T-cell (primary cell): ENCODE measurements around the gene LRTM2. TPM values are rescaled to one million over a fixed set of nuclear protein-coding genes. Genes with fewer than 3 reads are reported as not detected.
A peak's percentile ranks its signal among the peaks of the same experiment; 100 is the strongest.

Source experiments
- ATAC-seq, 4 experiments: fragments of 200-7000 bp in 3 of 4; fragments of 150-1000 bp in 1 of 4; cut with Tn5 transposase; replicated peaks in 1 of 4; 1 replicate in 3 of 4; 2 replicates in 1 of 4; pipeline ENCODE4 v1.10.0; 2021; ENCODE audit warnings: moderate library complexity in 3 of 4, mild to moderate bottlenecking in 2 of 4, moderate number of reproducible peaks in 1 of 4
- CTCF ChIA-PET, 2 donors: fragments of 300-600 bp; sonication (Branson Sonifier 250); formaldehyde crosslinking; loops; one replicate each; lab custom pipeline; 2022; ENCODE audit warnings: antibody characterized with exemption in 2 of 2; lab: Charles Lee
- POLR2A ChIA-PET, 2 donors: fragments of 300-600 bp; sonication (Branson Sonifier 250); formaldehyde crosslinking; loops; one replicate each; lab custom pipeline; 2022; ENCODE audit warnings: antibody characterized with exemption in 2 of 2; lab: Charles Lee
- DNase-seq, 35 experiments: peaks; one replicate each; pipeline versions ENCODE4 v3.0.0 to v3.0.0-alpha.2; 2013 to 2023
- H3K27ac ChIP-seq: one replicate; pipeline ENCODE4 v1.5.1; 2013; ENCODE audit warnings: low read length
- H3K27me3 ChIP-seq, 2 experiments: replicated peaks in 1 of 2; 1 replicate in 1 of 2; 2 replicates in 1 of 2; pipeline versions ENCODE4 v1.6.1 to v1.7.0; 2013; ENCODE audit warnings: low read length in 1 of 2, mixed read lengths in 1 of 2; ENCODE audit not compliant: control insufficient read depth in 2 of 2, insufficient read depth in 2 of 2; ENCODE audit errors: extremely low read depth in 1 of 2
- H3K36me3 ChIP-seq, 2 donors: 1 replicate in 1 of 2; 2 replicates in 1 of 2; pipeline versions ENCODE4 v1.6.1 to v1.7.0; 2013; ENCODE audit warnings: low read length in 1 of 2; ENCODE audit not compliant: control insufficient read depth in 2 of 2, insufficient read depth in 1 of 2; ENCODE audit errors: extremely low read depth in 1 of 2
- H3K4me1 ChIP-seq, 2 experiments: 1 replicate in 1 of 2; 2 replicates in 1 of 2; pipeline versions ENCODE4 v1.6.1 to v1.7.0; 2013; ENCODE audit warnings: low read length in 2 of 2, mixed read lengths in 1 of 2; ENCODE audit not compliant: insufficient read depth in 2 of 2, control insufficient read depth in 1 of 2; ENCODE audit errors: extremely low read depth in 1 of 2
- H3K4me3 ChIP-seq, 2 donors: 1 replicate in 1 of 2; 2 replicates in 1 of 2; pipeline versions ENCODE4 v1.5.1 to v1.7.0; 2013; ENCODE audit warnings: mild to moderate bottlenecking in 2 of 2, low read length in 1 of 2, moderate library complexity in 1 of 2; ENCODE audit not compliant: control insufficient read depth in 1 of 2; ENCODE audit errors: extremely low read depth in 1 of 2
- H3K9me3 ChIP-seq: 2 replicates; pipeline ENCODE4 v1.7.0; 2013
- H3K27ac Mint-ChIP-seq, 2 donors: one replicate each; pipeline ENCODE4 v1.8.0; 2020 to 2021; ENCODE audit warnings: mild to moderate bottlenecking in 2 of 2, mixed read lengths in 2 of 2
- H3K27me3 Mint-ChIP-seq, 2 donors: one replicate each; pipeline ENCODE4 v1.8.0; 2021 to 2022; ENCODE audit warnings: mixed read lengths in 2 of 2
- H3K36me3 Mint-ChIP-seq: one replicate; pipeline ENCODE4 v1.8.0; 2021; ENCODE audit warnings: mixed read lengths
- H3K4me1 Mint-ChIP-seq, 3 donors: one replicate each; pipeline ENCODE4 v1.8.0; 2020 to 2022; ENCODE audit warnings: mixed read lengths in 3 of 3, mild to moderate bottlenecking in 1 of 3
- H3K4me3 Mint-ChIP-seq, 3 donors: one replicate each; pipeline ENCODE4 v1.8.0; 2020 to 2022; ENCODE audit warnings: mild to moderate bottlenecking in 3 of 3, mixed read lengths in 3 of 3, moderate library complexity in 3 of 3
- H3K9me3 Mint-ChIP-seq, 3 donors: one replicate each; pipeline ENCODE4 v1.8.0; 2020 to 2022; ENCODE audit warnings: mixed read lengths in 3 of 3
- WGBS: methylation state at CpG from one replicate; pipeline ENCODE4 v1.1.5; 2013; ENCODE audit warnings: missing lambda C conversion rate; ENCODE audit not compliant: insufficient coverage; 5-methylcytosine and 5-hydroxymethylcytosine counted together
- total RNA-seq, 35 experiments: library from RNA in 6 of 35; stranded (reverse) in 6 of 35; fragments of 120-200 nt in 1 of 35; gene quantifications; one replicate each; pipeline versions ENCODE4 v1.2.1 to v1.2.4 and lab custom pipeline; 2013 to 2026

Gene LRTM2
- total RNA-seq (not detected), total RNA-seq (lab: John Stamatoyannopoulos, UW) (0 to 0.13 (median 0.04) reads per million in 29 experiments)
- not detected for total RNA-seq (2013)

- CTCF ChIA-PET, result no interaction called here
- Mint-ChIP-seq H3K4me3 (no peak within 1 kb of the TSS), H3K36me3 (no peaks in the 10 kb centered on the region), H3K27me3 (peaks cover 22 to 39% of the 10 kb centered on the region in 2 donors), H3K9me3 (no peaks in the 10 kb centered on the region), H3K4me1 (peaks cover 0 to 6% (median 2%) of the 10 kb centered on the region in 3 donors), H3K27ac (no peak within 1 kb of the TSS)
- Histone ChIP-seq H3K4me3 (no peak within 1 kb of the TSS), H3K4me1 (peaks cover 0 to 4% of the 10 kb centered on the region in 2 experiments), H3K27me3 (peaks cover 0 to 56% of the 10 kb centered on the region in 2 experiments), H3K27ac (no peak within 1 kb of the TSS), H3K36me3 (no peaks in the 10 kb centered on the region), H3K9me3 (no peaks in the 10 kb centered on the region)
- no peak for DNase-seq
- 14% methylated on average over 24 of the region's 34 CpGs for WGBS
- POLR2A ChIA-PET, result no interaction called here
- ATAC-seq, result no peak
These were observed at the start of gene LRTM2 for GRCh38 chr12:1820191-1820895. TSS of gene LRTM2 (plus strand) at chr12:1820565. CDS start at chr12:1828149, 7,584 bp downstream.

- ChIA-PET POLR2A (no interaction called here), CTCF (no interaction called here)
- Mint-ChIP-seq H3K4me1 (peaks cover 7 to 16% (median 7%) of the 10 kb centered on the region in 3 donors), H3K36me3 (peaks cover 35% of the 10 kb centered on the region), H3K27ac (no peak overlapping the region), H3K9me3 (no peaks in the 10 kb centered on the region), H3K27me3 (no peaks in the 10 kb centered on the region), H3K4me3 (no peak overlapping the region)
- ATAC-seq (no peak), DNase-seq (no peak)
- peaks cover 0 to 24% of the 10 kb centered on the region in 2 donors for H3K36me3 ChIP-seq
- no peak overlapping the region for H3K27ac ChIP-seq
- H3K4me1 ChIP-seq, result no peaks in the 10 kb centered on the region
- H3K4me3 ChIP-seq, result no peak overlapping the region
- H3K27me3 ChIP-seq, result no peaks in the 10 kb centered on the region
- 100% methylated on average over 1 of the region's 4 CpGs for WGBS
- H3K9me3 ChIP-seq, result no peaks in the 10 kb centered on the region
These were observed 46.3 kb upstream of the LRTM2 start for GRCh38 chr12:1773937-1774655.

- H3K27me3 Mint-ChIP-seq, result no peaks in the 10 kb centered on the region
- ChIA-PET POLR2A (interaction anchor here in 1 of 2 donors (0.6 kb wide), 1 partner anchor 806 kb away, joined by 4 read pairs; no protein-coding TSS in a partner anchor), CTCF (no interaction called here)
- peak overlapping the region; percentile 3 to 4 for H3K27ac Mint-ChIP-seq
- H3K4me1 Mint-ChIP-seq, result peaks cover 2 to 15% (median 7%) of the 10 kb centered on the region in 3 donors
- H3K27ac ChIP-seq, result no peak overlapping the region
- H3K4me3 Mint-ChIP-seq, result no peak overlapping the region
- H3K4me3 ChIP-seq, result no peak overlapping the region
- H3K36me3 Mint-ChIP-seq, result peaks cover 42% of the 10 kb centered on the region
- H3K27me3 ChIP-seq, result no peaks in the 10 kb centered on the region
- H3K36me3 ChIP-seq, result peaks cover 0 to 37% of the 10 kb centered on the region in 2 donors
- no peak for DNase-seq
- WGBS, result 93% methylated on average over 3 of the region's 4 CpGs
- no peak for ATAC-seq
- no peaks in the 10 kb centered on the region for H3K9me3 Mint-ChIP-seq
- no peaks in the 10 kb centered on the region for H3K4me1 ChIP-seq
- H3K9me3 ChIP-seq, result no peaks in the 10 kb centered on the region
These were observed 44.0 kb upstream of the LRTM2 start for GRCh38 chr12:1776170-1776921.

- H3K36me3 ChIP-seq, result peaks cover 0 to 37% of the 10 kb centered on the region in 2 donors
- H3K4me3 ChIP-seq, result no peak overlapping the region
- H3K9me3 ChIP-seq, result no peaks in the 10 kb centered on the region
- POLR2A ChIA-PET, result no interaction called here
- ATAC-seq (no peak), DNase-seq (no peak)
- H3K4me1 ChIP-seq, result no peaks in the 10 kb centered on the region
- H3K27ac Mint-ChIP-seq, result no peak overlapping the region
- no peaks in the 10 kb centered on the region for H3K27me3 ChIP-seq
- no peak overlapping the region for H3K4me3 Mint-ChIP-seq
- H3K36me3 Mint-ChIP-seq, result peaks cover 40% of the 10 kb centered on the region
- H3K27me3 Mint-ChIP-seq, result no peaks in the 10 kb centered on the region
- H3K9me3 Mint-ChIP-seq, result no peaks in the 10 kb centered on the region
- CTCF ChIA-PET, result no interaction called here
- H3K4me1 Mint-ChIP-seq, result peaks cover 0 to 13% (median 7%) of the 10 kb centered on the region in 3 donors
- WGBS, result no CpG with 5 or more reads among the region's 5 CpGs
- no peak overlapping the region for H3K27ac ChIP-seq
These were observed 42.6 kb upstream of the LRTM2 start for GRCh38 chr12:1777798-1778197.

GRCh38 chr12:1778911-1779310 is 41.5 kb upstream of the LRTM2 start:
- H3K27ac ChIP-seq, result no peak overlapping the region
- ChIA-PET POLR2A (no interaction called here), CTCF (interaction anchor here in 1 of 2 donors (0.6 kb wide), 1 partner anchor 144 kb away, joined by 3 read pairs; no protein-coding TSS in a partner anchor)
- Mint-ChIP-seq H3K9me3 (no peaks in the 10 kb centered on the region), H3K27me3 (no peaks in the 10 kb centered on the region), H3K27ac (no peak overlapping the region), H3K36me3 (peaks cover 37% of the 10 kb centered on the region), H3K4me3 (no peak overlapping the region), H3K4me1 (peaks cover 0 to 13% (median 7%) of the 10 kb centered on the region in 3 donors)
- WGBS, result no CpG with 5 or more reads among the region's 4 CpGs
- DNase-seq (no peak), ATAC-seq (no peak)
- H3K4me3 ChIP-seq, result no peak overlapping the region
- H3K27me3 ChIP-seq, result no peaks in the 10 kb centered on the region
- no peaks in the 10 kb centered on the region for H3K9me3 ChIP-seq
- no peaks in the 10 kb centered on the region for H3K4me1 ChIP-seq
- peaks cover 0 to 35% of the 10 kb centered on the region in 2 donors for H3K36me3 ChIP-seq

GRCh38 chr12:1779783-1780182 is 40.6 kb upstream of the LRTM2 start:
- Mint-ChIP-seq H3K27ac (no peak overlapping the region), H3K36me3 (peaks cover 39% of the 10 kb centered on the region), H3K4me1 (peaks cover 0 to 13% (median 7%) of the 10 kb centered on the region in 3 donors), H3K9me3 (no peaks in the 10 kb centered on the region), H3K4me3 (no peak overlapping the region), H3K27me3 (no peaks in the 10 kb centered on the region)
- no peak overlapping the region for H3K27ac ChIP-seq
- ATAC-seq (no peak), DNase-seq (no peak)
- H3K27me3 ChIP-seq, result no peaks in the 10 kb centered on the region
- no peak overlapping the region for H3K4me3 ChIP-seq
- CTCF ChIA-PET, result no interaction called here
- no CpG with 5 or more reads among the region's 1 CpG for WGBS
- no peaks in the 10 kb centered on the region for H3K4me1 ChIP-seq
- H3K9me3 ChIP-seq, result no peaks in the 10 kb centered on the region
- POLR2A ChIA-PET, result no interaction called here
- peaks cover 0 to 37% of the 10 kb centered on the region in 2 donors for H3K36me3 ChIP-seq
